Measurements from ENCODE around the gene NOTCH1.

NOTCH1 gene

DNA sequence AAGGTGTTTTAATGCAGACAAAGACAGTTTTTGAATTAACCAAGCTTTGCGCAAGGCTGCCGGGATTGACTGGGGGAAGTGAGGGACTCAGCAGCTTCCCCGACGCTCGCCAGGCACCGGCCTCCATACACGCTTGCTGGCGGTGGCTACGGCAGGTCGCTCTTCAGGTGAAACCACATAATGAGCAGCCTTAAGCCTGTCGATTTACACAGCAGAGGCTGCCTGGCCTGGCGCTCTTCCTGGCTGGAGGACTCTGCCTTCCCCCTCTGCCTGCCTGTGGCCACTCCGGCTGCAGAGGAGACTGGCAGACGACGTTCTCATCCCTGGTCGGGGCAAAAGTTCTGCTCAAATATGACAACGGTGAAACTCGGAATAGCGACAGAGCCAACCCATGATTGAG lies 9.0 kb upstream of the NOTCH1 start:
- no peak overlapping the region for H3K4me3 Mint-ChIP-seq
- peaks cover 17% of the 10 kb centered on the region for H3K27me3 Mint-ChIP-seq (ENCODE audit: low read depth)
- H3K36me3 Mint-ChIP-seq (ENCODE audit: low read depth): peaks cover 4% of the 10 kb centered on the region
- peaks cover 5% of the 10 kb centered on the region for H3K9me3 Mint-ChIP-seq
- TF ChIP-seq, protein P1, sequence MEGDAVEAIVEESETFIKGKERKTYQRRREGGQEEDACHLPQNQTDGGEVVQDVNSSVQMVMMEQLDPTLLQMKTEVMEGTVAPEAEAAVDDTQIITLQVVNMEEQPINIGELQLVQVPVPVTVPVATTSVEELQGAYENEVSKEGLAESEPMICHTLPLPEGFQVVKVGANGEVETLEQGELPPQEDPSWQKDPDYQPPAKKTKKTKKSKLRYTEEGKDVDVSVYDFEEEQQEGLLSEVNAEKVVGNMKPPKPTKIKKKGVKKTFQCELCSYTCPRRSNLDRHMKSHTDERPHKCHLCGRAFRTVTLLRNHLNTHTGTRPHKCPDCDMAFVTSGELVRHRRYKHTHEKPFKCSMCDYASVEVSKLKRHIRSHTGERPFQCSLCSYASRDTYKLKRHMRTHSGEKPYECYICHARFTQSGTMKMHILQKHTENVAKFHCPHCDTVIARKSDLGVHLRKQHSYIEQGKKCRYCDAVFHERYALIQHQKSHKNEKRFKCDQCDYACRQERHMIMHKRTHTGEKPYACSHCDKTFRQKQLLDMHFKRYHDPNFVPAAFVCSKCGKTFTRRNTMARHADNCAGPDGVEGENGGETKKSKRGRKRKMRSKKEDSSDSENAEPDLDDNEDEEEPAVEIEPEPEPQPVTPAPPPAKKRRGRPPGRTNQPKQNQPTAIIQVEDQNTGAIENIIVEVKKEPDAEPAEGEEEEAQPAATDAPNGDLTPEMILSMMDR (IDR thresholded peaks at IDR 0.05; ENCODE audit: unreplicated experiment in 3 of 3): no peak
- H3K27ac Mint-ChIP-seq: peak overlapping the region; percentile 50 to 72 (median 63)
- H3K4me1 Mint-ChIP-seq: peaks cover 38% of the 10 kb centered on the region

- peaks cover 1% of the 10 kb centered on the region for H3K9me3 Mint-ChIP-seq
- H3K27ac Mint-ChIP-seq: peak overlapping the region; percentile 63 to 68 (median 63)
- TF ChIP-seq, protein P1 (IDR thresholded peaks at IDR 0.05; ENCODE audit: unreplicated experiment in 3 of 3): no peak
- peaks cover under 1% of the 10 kb centered on the region for H3K36me3 Mint-ChIP-seq (ENCODE audit: low read depth)
- H3K4me3 Mint-ChIP-seq: no peak overlapping the region
- peaks cover 13% of the 10 kb centered on the region for H3K27me3 Mint-ChIP-seq (ENCODE audit: low read depth)
- H3K4me1 Mint-ChIP-seq: peaks cover 37% of the 10 kb centered on the region
Observed at GRCh38 chr9:136553581-136553980, 7.7 kb upstream of the NOTCH1 start.

DNA sequence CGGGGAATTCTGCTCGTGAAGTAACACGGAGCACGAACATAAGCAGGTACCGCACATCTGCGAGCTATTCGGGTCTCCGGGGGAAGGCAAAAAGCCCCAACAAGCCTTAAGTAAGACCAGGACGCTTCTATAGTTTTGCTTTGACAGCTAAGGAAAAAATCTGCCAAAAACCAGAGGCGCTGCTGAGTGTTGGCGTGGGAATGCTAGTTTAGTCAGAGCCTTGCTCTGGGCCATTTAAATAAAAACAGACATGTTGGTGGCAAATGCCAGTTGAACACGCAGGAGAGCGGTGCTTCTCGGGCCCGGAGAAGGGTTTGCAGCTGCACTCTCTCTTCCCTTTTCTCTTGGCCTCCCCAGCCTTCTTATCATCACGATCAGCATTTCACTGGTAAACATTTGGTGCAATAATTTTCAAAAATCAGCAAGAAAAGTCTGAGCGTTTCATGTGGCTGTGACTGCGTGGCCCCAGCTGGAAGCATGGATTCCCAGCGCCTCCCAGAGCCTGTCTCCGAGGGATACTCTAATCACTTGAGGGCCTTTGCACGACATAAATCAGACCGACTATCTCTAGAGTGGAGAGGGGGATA lies 6.4 kb upstream of the NOTCH1 start:
- Mint-ChIP-seq H3K4me3 (peak overlapping the region; percentile 34 to 82 (median 66)), H3K27ac (peak overlapping the region; percentile 97 to 98 (median 98)), H3K27me3 (ENCODE audit: low read depth) (peaks cover 8% of the 10 kb centered on the region), H3K4me1 (peaks cover 45% of the 10 kb centered on the region), H3K9me3 (no peaks in the 10 kb centered on the region), H3K36me3 (ENCODE audit: low read depth) (no peaks in the 10 kb centered on the region)
- TF ChIP-seq, protein P1 (IDR thresholded peaks at IDR 0.05; ENCODE audit: unreplicated experiment in 3 of 3): no peak

- Mint-ChIP-seq H3K4me3 (peak overlapping the region; percentile 45 to 82 (median 66)), H3K36me3 (ENCODE audit: low read depth) (no peaks in the 10 kb centered on the region), H3K4me1 (peaks cover 51% of the 10 kb centered on the region), H3K27ac (peak overlapping the region; percentile 97 to 98 (median 98)), H3K27me3 (ENCODE audit: low read depth) (peaks cover 8% of the 10 kb centered on the region), H3K9me3 (no peaks in the 10 kb centered on the region)
- TF ChIP-seq, protein P1 (IDR thresholded peaks at IDR 0.05; ENCODE audit: unreplicated experiment in 3 of 3): no peak
Observed at GRCh38 chr9:136551401-136552116, 5.7 kb upstream of the NOTCH1 start.

DNA sequence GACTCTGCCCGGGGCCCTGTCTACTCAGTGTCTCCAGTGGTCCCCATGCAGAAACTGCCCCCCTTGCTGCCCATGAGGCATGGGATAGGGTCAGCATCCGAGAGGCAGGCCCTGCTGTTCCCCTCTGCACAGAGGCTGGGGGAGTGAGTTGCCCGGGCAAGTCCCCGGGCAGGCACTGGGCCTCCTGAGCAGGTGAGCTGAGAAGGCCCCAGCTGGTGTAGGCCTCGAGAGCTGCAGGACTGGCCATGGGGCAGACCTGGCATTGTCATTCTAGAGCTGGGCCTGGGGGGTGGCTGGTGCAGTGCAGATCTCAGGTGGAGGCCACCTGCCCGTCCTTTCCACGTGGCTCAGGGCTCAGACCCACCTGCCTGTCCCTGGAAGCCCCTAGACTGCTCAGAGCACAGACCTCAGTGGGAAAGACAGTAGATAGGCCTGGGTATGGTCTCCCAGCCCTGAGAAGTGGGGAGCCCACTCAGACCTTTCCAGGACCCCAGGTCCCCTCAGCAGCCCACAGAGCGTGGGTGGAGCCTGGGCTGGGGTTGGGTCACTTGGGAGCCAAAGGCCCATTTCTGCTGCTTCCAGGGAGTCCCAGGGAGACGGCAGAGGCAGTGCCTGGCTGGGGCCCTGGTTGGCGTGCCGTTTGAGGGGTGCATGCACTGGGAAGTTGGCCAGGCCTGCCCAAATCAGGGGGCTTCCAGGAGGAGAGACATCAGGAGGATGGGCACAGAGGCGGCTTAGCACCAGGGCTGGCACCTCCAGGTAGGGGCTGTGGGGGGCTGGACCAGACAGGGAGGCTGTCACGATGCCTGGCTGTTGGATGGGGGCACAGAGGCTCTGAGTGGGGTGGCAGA lies 4.8 kb upstream of the NOTCH1 start:
- Mint-ChIP-seq H3K27me3 (ENCODE audit: low read depth) (peaks cover 4% of the 10 kb centered on the region), H3K4me1 (peaks cover 51% of the 10 kb centered on the region), H3K27ac (peak overlapping the region in 2 of 3 experiments; percentile 22 to 98), H3K36me3 (ENCODE audit: low read depth) (no peaks in the 10 kb centered on the region), H3K9me3 (no peaks in the 10 kb centered on the region), H3K4me3 (no peak overlapping the region)
- TF ChIP-seq, protein P1 (IDR thresholded peaks at IDR 0.05; ENCODE audit: unreplicated experiment in 3 of 3): no peak

All from nephron (organoid).